ENCODE data around the gene MTHFD1L.

GRCh38 chr6:150886155-150886554 is 20.7 kb downstream of the MTHFD1L start:
- TF ChIP-seq CTCF (IDR thresholded peaks at IDR 0.05), result no peak
- no peak for TF ChIP-seq POLR2AphosphoS5 (IDR thresholded peaks at IDR 0.05)
